ENCODE data around the gene PTPN11. TPM values are rescaled to one million over a fixed set of nuclear protein-coding genes. Genes with fewer than 3 reads are reported as not detected.
"Not testable (repeated sequence)": the region's sequence is repeated elsewhere in the genome, so short reads cannot be mapped to it uniquely, and the experiment has no call there.

PTPN11 gene
- total and polyA plus RNA-seq, 4 donors = 33.7 to 73.3 (median 36.4) TPM

DNA sequence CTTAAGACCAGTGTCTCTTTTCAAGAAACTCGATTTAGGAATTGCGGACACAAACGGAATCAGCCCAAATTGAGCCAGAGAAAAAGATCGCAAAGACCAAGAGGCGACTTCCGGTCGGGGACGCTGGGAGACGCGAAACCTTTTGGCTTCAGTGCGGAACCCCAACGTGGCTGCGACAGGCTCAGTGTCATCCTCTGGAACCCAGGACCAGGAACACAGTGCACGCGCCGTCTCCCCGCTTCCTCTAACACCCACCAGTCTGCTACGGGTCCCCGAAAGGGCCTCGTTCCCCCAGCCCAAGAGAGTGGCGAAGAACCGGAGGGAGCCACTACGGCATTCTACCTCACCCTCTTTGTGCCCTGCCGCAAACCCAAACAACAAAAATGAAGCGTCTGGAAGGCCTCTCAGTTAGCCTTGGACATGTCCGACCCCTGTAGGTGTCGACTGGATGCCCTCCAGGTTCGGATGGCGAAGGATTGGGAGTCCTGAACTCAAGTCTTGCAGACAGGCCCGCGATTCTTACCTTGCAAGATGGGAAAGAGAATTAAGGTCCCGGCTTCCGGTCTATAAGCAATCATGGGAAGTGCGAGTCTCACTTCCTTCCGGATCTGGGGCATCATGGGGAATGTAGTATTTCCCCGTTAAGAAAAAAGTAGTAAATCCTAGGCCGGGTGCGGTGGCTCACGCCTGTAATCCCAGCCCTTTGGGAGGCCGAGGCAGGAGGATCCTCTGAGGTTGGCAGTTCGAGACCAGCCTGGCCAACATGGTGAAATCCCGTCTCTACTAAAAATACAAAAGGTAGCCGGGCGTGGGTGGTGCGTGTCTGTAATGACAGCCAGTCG, 9.5 kb upstream of the PTPN11 start, which contains the start of gene RPL6 (continued):
- no peak for TF ChIP-seq CTCF (IDR thresholded peaks at IDR 0.05; ENCODE audit: low read depth, low read length, missing input control)

- no peaks in the 10 kb centered on the region for H3K27me3 ChIP-seq (ENCODE audit: control insufficient read depth in 4 of 4, insufficient read depth in 4 of 4, low read length in 3 of 4)
- no peak for TF ChIP-seq TAF1 (conservative IDR thresholded peaks at IDR 0.05)
- TF ChIP-seq GABPA (IDR thresholded peaks at IDR 0.05 in 1 of 2, conservative IDR thresholded peaks at IDR 0.05 in 1 of 2) = no peak
- TF ChIP-seq RAD21 (IDR thresholded peaks at IDR 0.05) = no peak
- no peak for TF ChIP-seq RXRA (IDR thresholded peaks at IDR 0.05)
- H3K4me1 ChIP-seq (ENCODE audit: control insufficient read depth in 4 of 4, insufficient read depth in 4 of 4, low read length in 3 of 4) = peaks cover 2 to 26% (median 20%) of the 10 kb centered on the region in 4 donors
- 94% methylated on average over 14 of the region's 14 CpGs for WGBS
- DNase-seq (ENCODE audit: low spot score) = no peak
- H3K4me3 ChIP-seq (ENCODE audit: low read depth in 1 of 3, low read length in 3 of 3) = peak overlapping the region in 1 of 3 donors; percentile 99
- no peak overlapping the region for H3K9ac ChIP-seq (ENCODE audit: low read depth in 1 of 2, low read length in 2 of 2)
- H3K9me3 ChIP-seq (ENCODE audit: control insufficient read depth in 4 of 4, low read length in 3 of 4) = no peaks in the 10 kb centered on the region
- peaks cover 10 to 34% (median 32%) of the 10 kb centered on the region in 4 donors for H3K36me3 ChIP-seq (ENCODE audit: control insufficient read depth in 4 of 4, insufficient read depth in 3 of 4, low read depth in 1 of 4, low read length in 3 of 4)
- no peak overlapping the region for H3K27ac ChIP-seq (ENCODE audit: low read depth in 1 of 2, low read length in 2 of 2)
Measured at GRCh38 chr12:112409906-112410244, 8.9 kb upstream of the PTPN11 start.

DNA sequence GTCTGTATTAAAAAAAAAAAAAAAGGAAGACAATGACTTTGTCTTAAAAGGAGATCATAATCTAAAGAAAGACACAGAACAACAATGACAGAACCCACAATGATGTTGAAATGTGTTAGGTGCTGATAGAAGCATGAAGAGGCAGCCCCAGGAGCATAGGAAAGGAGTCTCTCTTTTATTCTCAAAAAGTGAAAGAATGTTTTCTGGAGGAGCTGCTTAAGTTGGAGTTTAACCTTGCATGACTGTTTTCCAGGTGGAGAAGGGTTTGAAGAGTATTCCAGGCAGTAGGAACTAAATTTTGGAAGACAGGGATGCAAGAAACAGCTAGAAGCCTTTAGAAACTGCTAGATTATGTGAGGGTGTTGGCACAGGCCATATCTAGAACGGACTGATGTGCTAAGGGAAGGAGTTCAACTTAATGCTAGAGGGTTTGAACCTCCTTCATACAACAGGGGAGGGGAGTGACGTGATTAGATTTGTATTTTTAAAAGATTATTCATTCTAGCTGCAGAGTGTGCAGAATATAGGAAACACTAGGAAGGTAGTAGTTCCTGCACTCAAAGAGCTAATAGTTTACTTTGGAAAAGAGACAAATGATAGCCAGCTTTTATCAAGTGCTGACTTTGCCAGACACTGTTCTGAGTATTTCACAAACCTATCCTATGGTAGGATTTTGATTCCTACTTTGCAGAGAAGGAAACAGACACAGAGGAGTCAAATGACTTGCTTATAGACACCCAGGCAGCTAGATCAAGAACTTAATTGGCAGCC, 4.7 kb upstream of the PTPN11 start:
- Histone ChIP-seq H3K27ac (ENCODE audit: low read depth in 1 of 2, low read length in 2 of 2) (peak overlapping the region in 1 of 2 donors; percentile 42), H3K4me1 (ENCODE audit: control insufficient read depth in 4 of 4, insufficient read depth in 4 of 4, low read length in 3 of 4) (peaks cover 1 to 20% (median 13%) of the 10 kb centered on the region in 4 donors), H3K4me3 (ENCODE audit: low read depth in 1 of 3, low read length in 3 of 3) (no peak overlapping the region), H3K36me3 (ENCODE audit: control insufficient read depth in 4 of 4, insufficient read depth in 3 of 4, low read depth in 1 of 4, low read length in 3 of 4) (no peaks in the 10 kb centered on the region), H3K9me3 (ENCODE audit: control insufficient read depth in 4 of 4, low read length in 3 of 4) (no peaks in the 10 kb centered on the region), H3K27me3 (ENCODE audit: control insufficient read depth in 4 of 4, insufficient read depth in 4 of 4, low read length in 3 of 4) (no peaks in the 10 kb centered on the region), H3K9ac (ENCODE audit: low read depth in 1 of 2, low read length in 2 of 2) (peak overlapping the region in 1 of 2 donors; percentile 29)
- 23% methylated on average over 2 of the region's 2 CpGs for WGBS
- TF ChIP-seq YY1 (IDR thresholded peaks at IDR 0.05) = no peak
- TF ChIP-seq FOXA1 (IDR thresholded peaks at IDR 0.05) = no peak
- TF ChIP-seq CTCF (IDR thresholded peaks at IDR 0.05; ENCODE audit: low read depth, low read length, missing input control) = no peak
- peak in 1 of 2 donors; percentile 9 for TF ChIP-seq RXRA (IDR thresholded peaks at IDR 0.05)
- no peak for DNase-seq (ENCODE audit: low spot score)

- WGBS = 50% methylated on average over 4 of the region's 4 CpGs
- not testable (repeated sequence) for DNase-seq (ENCODE audit: low spot score)
Measured at GRCh38 chr12:112415457-112415856, 3.3 kb upstream of the PTPN11 start.

More at GRCh38 chr12:112415457-112415856, 3.3 kb upstream of the PTPN11 start:
- not testable (repeated sequence) for H3K27ac ChIP-seq (ENCODE audit: low read depth in 1 of 2, low read length in 2 of 2); H3K9ac ChIP-seq (ENCODE audit: low read depth in 1 of 2, low read length in 2 of 2); H3K4me3 ChIP-seq (ENCODE audit: low read depth in 1 of 3, low read length in 3 of 3); H3K9me3 ChIP-seq (ENCODE audit: control insufficient read depth in 4 of 4, low read length in 3 of 4); H3K36me3 ChIP-seq (ENCODE audit: control insufficient read depth in 4 of 4, insufficient read depth in 3 of 4, low read depth in 1 of 4, low read length in 3 of 4); H3K27me3 ChIP-seq (ENCODE audit: control insufficient read depth in 4 of 4, insufficient read depth in 4 of 4, low read length in 3 of 4)
- peaks cover 1 to 30% (median 22%) of the 10 kb centered on the region in 4 donors for H3K4me1 ChIP-seq (ENCODE audit: control insufficient read depth in 4 of 4, insufficient read depth in 4 of 4, low read length in 3 of 4)
- TF ChIP-seq HNF4A (conservative IDR thresholded peaks at IDR 0.05) = peak in 1 of 2 donors; percentile 16

Data from liver (tissue), 9 donors.